Neural crest cell (in vitro differentiated cells): Measurements from ENCODE around the gene KTN1. TPM values are rescaled to one million over a fixed set of nuclear protein-coding genes. Genes with fewer than 3 reads are reported as not detected.
A peak's percentile ranks its signal among the peaks of the same experiment; 100 is the strongest.

Experiments
- DNase-seq: peaks from one replicate; pipeline ENCODE4 v3.0.0; 2021; ENCODE audit warnings: low read depth, mixed read lengths, low spot score
- H3K27ac Mint-ChIP-seq: one replicate; pipeline ENCODE4 v1.8.0; 2021; ENCODE audit warnings: mild to moderate bottlenecking, mixed read lengths; ENCODE audit not compliant: unreplicated experiment
- H3K27me3 Mint-ChIP-seq: 2 replicates; pipeline ENCODE4 v1.8.0; 2021; ENCODE audit warnings: low read depth, mild to moderate bottlenecking, mixed read lengths
- H3K36me3 Mint-ChIP-seq: 2 replicates; pipeline ENCODE4 v1.8.0; 2021; ENCODE audit warnings: low read depth, mild to moderate bottlenecking, mixed read lengths
- H3K4me1 Mint-ChIP-seq: 2 replicates; pipeline ENCODE4 v1.8.0; 2021; ENCODE audit warnings: mixed read lengths
- H3K4me3 Mint-ChIP-seq: one replicate; pipeline ENCODE4 v1.8.0; 2021; ENCODE audit warnings: mild to moderate bottlenecking, mixed read lengths
- H3K9me3 Mint-ChIP-seq: 2 replicates; pipeline ENCODE4 v1.8.0; 2021; ENCODE audit warnings: mixed read lengths
- CTCF ChIP-seq: fragments of 200-600 bp; sonication (generic); conservative IDR thresholded peaks from 2 replicates; pipeline ENCODE4 v1.5.0; 2021; ENCODE audit warnings: antibody characterized with exemption, mild to moderate bottlenecking
- total RNA-seq: library from RNA; stranded (reverse); gene quantifications from 2 replicates; pipeline ENCODE4 v1.2.1, GENCODE V29; 2021

Gene KTN1
- total RNA-seq, 1 donor from 2014 or later, result 118 TPM

GRCh38 chr14:55638665-55639064 is 58.7 kb downstream of the KTN1 start:
- Mint-ChIP-seq H3K9me3 (no peaks in the 10 kb centered on the region), H3K27ac (no peak overlapping the region), H3K4me1 (no peaks in the 10 kb centered on the region), H3K36me3 (peaks cover 2% of the 10 kb centered on the region), H3K27me3 (no peaks in the 10 kb centered on the region), H3K4me3 (no peak overlapping the region)
- DNase-seq, result no peak
- no peak for TF ChIP-seq CTCF

- no peaks in the 10 kb centered on the region for H3K27me3 Mint-ChIP-seq
- H3K9me3 Mint-ChIP-seq, result no peaks in the 10 kb centered on the region
- DNase-seq, result no peak
- H3K27ac Mint-ChIP-seq, result no peak overlapping the region
- H3K36me3 Mint-ChIP-seq, result peaks cover 7% of the 10 kb centered on the region
- TF ChIP-seq CTCF, result no peak
- H3K4me1 Mint-ChIP-seq, result no peaks in the 10 kb centered on the region
- H3K4me3 Mint-ChIP-seq, result no peak overlapping the region
Observed at GRCh38 chr14:55641290-55641689, 61.3 kb downstream of the KTN1 start.

GRCh38 chr14:55641954-55642353 is 61.9 kb downstream of the KTN1 start:
- Mint-ChIP-seq H3K27ac (no peak overlapping the region), H3K4me3 (no peak overlapping the region), H3K27me3 (no peaks in the 10 kb centered on the region), H3K4me1 (no peaks in the 10 kb centered on the region), H3K36me3 (peaks cover 9% of the 10 kb centered on the region), H3K9me3 (no peaks in the 10 kb centered on the region)
- no peak for DNase-seq
- no peak for TF ChIP-seq CTCF

GRCh38 chr14:55645145-55645544 is 65.1 kb downstream of the KTN1 start:
- no peak for DNase-seq
- H3K9me3 Mint-ChIP-seq, result no peaks in the 10 kb centered on the region
- H3K4me1 Mint-ChIP-seq, result no peaks in the 10 kb centered on the region
- no peak for TF ChIP-seq CTCF
- H3K4me3 Mint-ChIP-seq, result no peak overlapping the region
- no peak overlapping the region for H3K27ac Mint-ChIP-seq
- H3K27me3 Mint-ChIP-seq, result no peaks in the 10 kb centered on the region
- peaks cover 10% of the 10 kb centered on the region for H3K36me3 Mint-ChIP-seq

- no peak for TF ChIP-seq CTCF
- no peak overlapping the region for H3K4me3 Mint-ChIP-seq
- H3K27ac Mint-ChIP-seq, result peak overlapping the region; percentile 66
- H3K4me1 Mint-ChIP-seq, result no peaks in the 10 kb centered on the region
- no peaks in the 10 kb centered on the region for H3K9me3 Mint-ChIP-seq
- DNase-seq, result no peak
- no peaks in the 10 kb centered on the region for H3K27me3 Mint-ChIP-seq
- H3K36me3 Mint-ChIP-seq, result peaks cover 14% of the 10 kb centered on the region
Observed at GRCh38 chr14:55645845-55646832, 66.1 kb downstream of the KTN1 start.
